DND-41 (cell line): ENCODE results near the gene GNAT1.

ENCODE experiments used
- ATAC-seq: fragments of 200-7000 bp; cut with Tn5 transposase; 3 replicates; pipeline ENCODE4 v1.9.1; 2021; ENCODE audit warnings: low read depth; ENCODE audit not compliant: insufficient read depth
- DNase-seq: peaks from one replicate; pipeline ENCODE4 v3.0.0-alpha.2; 2020
- H2AFZ ChIP-seq: 2 replicates; pipeline ENCODE4 v1.6.0; 2012; ENCODE audit warnings: low read depth, low read length
- H3K27ac ChIP-seq: 2 replicates; pipeline ENCODE4 v1.5.1; 2012; ENCODE audit warnings: low read length, inconsistent platforms
- H3K27me3 ChIP-seq: fragments of 200-600 bp; sonication (generic); 2 replicates; pipeline ENCODE4 v1.6.0; 2012; ENCODE audit warnings: low read length, mild to moderate bottlenecking, inconsistent platforms; ENCODE audit not compliant: insufficient read depth, poor library complexity
- H3K36me3 ChIP-seq: 2 replicates; pipeline ENCODE4 v1.5.1; 2012; ENCODE audit warnings: low read length, inconsistent platforms; ENCODE audit not compliant: insufficient read depth
- H3K4me1 ChIP-seq: 2 replicates; pipeline ENCODE4 v1.5.1; 2012; ENCODE audit warnings: mild to moderate bottlenecking, low read length; ENCODE audit not compliant: insufficient read depth
- H3K4me2 ChIP-seq: 2 replicates; pipeline ENCODE4 v1.6.0; 2012; ENCODE audit warnings: mild to moderate bottlenecking, moderate library complexity, low read length, inconsistent platforms; ENCODE audit not compliant: insufficient read depth
- H3K4me3 ChIP-seq, 2 experiments: fragments of 200-600 bp in 1 of 2; shearing (Covaris generic) in 1 of 2; 2 replicates each; pipeline ENCODE4 v1.5.1; 2012 to 2016; ENCODE audit warnings: inconsistent platforms in 2 of 2, low read length in 2 of 2, mild to moderate bottlenecking in 2 of 2, low read depth in 1 of 2, moderate library complexity in 1 of 2
- H3K79me2 ChIP-seq: 2 replicates; pipeline ENCODE4 v1.6.0; 2012; ENCODE audit warnings: low read length, inconsistent platforms; ENCODE audit not compliant: insufficient read depth
- H3K9ac ChIP-seq: 2 replicates; pipeline ENCODE4 v1.6.0; 2012; ENCODE audit warnings: low read depth, mild to moderate bottlenecking, inconsistent platforms, low read length, moderate library complexity
- H3K9me3 ChIP-seq: 2 replicates; pipeline ENCODE4 v1.5.1; 2012; ENCODE audit warnings: low read length, moderate library complexity, mild to moderate bottlenecking, inconsistent platforms; ENCODE audit not compliant: insufficient read depth, severe bottlenecking
- H4K20me1 ChIP-seq: 2 replicates; pipeline ENCODE4 v1.6.0; 2012; ENCODE audit warnings: low read length; ENCODE audit not compliant: insufficient read depth
- EZH2 ChIP-seq: IDR thresholded peaks from 3 replicates; pipeline ENCODE4 v1.6.1; 2012; ENCODE audit warnings: borderline replicate concordance, low read depth, mild to moderate bottlenecking, moderate library complexity, low read length, inconsistent platforms; ENCODE audit not compliant: severe bottlenecking
- TF ChIP-seq, protein P1 (sequence below): IDR thresholded peaks from 2 replicates; pipeline ENCODE4 v1.5.1; 2012; ENCODE audit warnings: borderline replicate concordance, low read length, moderate library complexity, mild to moderate bottlenecking; ENCODE audit not compliant: poor library complexity, severe bottlenecking; ENCODE audit errors: extremely low read depth

The GNAT1 gene

DNA sequence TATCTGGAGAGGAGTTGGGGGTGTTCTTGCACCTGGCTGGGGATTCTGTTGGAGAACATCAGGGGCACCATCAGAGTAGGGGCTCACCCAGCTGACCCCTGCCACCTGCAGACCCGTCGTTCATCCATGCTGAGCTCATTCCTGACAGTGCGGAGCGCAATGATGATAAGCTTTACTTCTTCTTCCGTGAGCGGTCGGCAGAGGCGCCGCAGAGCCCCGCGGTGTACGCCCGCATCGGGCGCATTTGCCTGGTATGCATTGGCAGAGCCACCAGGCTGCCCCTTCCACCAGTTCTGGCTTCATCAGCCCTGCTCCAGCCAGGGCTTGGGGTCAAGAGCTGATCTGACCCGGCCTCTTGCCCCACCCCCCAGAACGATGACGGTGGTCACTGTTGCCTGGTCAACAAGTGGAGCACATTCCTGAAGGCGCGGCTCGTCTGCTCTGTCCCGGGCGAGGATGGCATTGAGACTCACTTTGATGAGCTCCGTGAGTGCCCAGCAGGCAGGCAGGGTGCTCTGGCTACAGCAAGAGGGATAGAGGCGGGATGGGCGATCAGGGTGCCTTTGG, 8.8 kb upstream of the GNAT1 start:
- no peak for ATAC-seq
- H3K27ac ChIP-seq, result no peak overlapping the region
- H4K20me1 ChIP-seq, result no peaks in the 10 kb centered on the region; the same call in 1 of the 2 replicates
- no peaks in the 10 kb centered on the region for H3K4me1 ChIP-seq
- no peak for DNase-seq
- H3K27me3 ChIP-seq, result no peaks in the 10 kb centered on the region
- no peaks in the 10 kb centered on the region for H3K9me3 ChIP-seq
- no peaks in the 10 kb centered on the region for H3K79me2 ChIP-seq
- TF ChIP-seq EZH2, result no peak
- TF ChIP-seq, protein P1, sequence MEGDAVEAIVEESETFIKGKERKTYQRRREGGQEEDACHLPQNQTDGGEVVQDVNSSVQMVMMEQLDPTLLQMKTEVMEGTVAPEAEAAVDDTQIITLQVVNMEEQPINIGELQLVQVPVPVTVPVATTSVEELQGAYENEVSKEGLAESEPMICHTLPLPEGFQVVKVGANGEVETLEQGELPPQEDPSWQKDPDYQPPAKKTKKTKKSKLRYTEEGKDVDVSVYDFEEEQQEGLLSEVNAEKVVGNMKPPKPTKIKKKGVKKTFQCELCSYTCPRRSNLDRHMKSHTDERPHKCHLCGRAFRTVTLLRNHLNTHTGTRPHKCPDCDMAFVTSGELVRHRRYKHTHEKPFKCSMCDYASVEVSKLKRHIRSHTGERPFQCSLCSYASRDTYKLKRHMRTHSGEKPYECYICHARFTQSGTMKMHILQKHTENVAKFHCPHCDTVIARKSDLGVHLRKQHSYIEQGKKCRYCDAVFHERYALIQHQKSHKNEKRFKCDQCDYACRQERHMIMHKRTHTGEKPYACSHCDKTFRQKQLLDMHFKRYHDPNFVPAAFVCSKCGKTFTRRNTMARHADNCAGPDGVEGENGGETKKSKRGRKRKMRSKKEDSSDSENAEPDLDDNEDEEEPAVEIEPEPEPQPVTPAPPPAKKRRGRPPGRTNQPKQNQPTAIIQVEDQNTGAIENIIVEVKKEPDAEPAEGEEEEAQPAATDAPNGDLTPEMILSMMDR, result no peak
- no peak overlapping the region for H3K4me2 ChIP-seq
- no peak overlapping the region for H3K4me3 ChIP-seq
- no peak overlapping the region for H2AFZ ChIP-seq
- no peaks in the 10 kb centered on the region for H3K36me3 ChIP-seq
- H3K9ac ChIP-seq, result no peak overlapping the region

DNA sequence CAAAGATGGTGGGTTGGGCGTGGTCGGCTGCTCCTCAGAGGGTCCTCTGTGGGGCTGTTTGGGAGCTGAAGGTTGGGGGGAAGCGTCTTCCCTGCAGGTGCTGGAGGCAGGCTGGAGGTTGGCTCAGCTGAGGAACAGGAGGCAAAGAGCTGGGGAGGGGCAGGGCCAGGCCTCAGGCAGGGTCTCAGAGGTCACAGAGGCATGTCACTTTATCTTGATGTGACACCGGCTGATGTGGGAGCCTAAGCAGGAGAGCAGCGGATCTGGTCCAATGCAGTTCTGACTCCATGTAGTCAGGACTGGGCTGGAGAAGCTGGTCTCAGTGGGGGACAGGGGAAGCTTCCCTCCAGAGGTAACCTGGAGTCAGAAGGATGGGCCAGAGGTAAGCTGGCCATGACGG, 7.7 kb upstream of the GNAT1 start:
- Histone ChIP-seq H2AFZ (no peak overlapping the region), H3K79me2 (no peaks in the 10 kb centered on the region)
- no peak for DNase-seq

DNA sequence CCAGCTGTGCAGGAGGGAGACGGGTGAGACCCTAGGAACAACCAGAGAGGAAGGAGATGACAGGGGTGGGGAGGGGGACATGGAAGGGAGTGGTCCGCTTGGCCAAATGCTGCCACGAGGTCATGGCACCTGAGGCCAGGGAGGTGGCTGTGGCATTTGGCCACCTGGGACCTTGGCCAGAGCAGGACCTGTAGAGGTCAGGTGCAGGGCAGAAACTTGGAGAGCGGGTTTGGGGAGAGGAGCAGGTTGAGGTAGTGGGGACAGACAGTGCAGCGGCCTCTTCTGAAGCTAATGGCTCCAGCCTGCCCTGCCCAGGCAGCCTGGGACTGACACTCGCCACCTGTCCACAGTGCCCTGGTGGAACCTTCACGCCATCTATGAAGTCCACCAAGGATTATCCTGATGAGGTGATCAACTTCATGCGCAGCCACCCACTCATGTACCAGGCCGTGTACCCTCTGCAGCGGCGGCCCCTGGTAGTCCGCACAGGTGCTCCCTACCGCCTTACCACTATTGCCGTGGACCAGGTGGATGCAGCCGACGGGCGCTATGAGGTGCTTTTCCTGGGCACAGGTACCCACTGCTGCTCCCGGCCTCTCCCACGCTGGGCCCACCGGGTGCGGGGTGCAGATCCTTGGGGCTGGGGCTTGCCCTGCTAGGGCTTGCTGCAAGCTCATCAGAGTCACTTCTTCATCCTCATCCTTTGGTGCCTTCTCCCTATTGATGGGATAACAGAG, 7.0 kb upstream of the GNAT1 start:
- no peaks in the 10 kb centered on the region for H3K4me1 ChIP-seq
- H3K9me3 ChIP-seq, result no peaks in the 10 kb centered on the region
- H2AFZ ChIP-seq, result no peak overlapping the region
- H3K4me3 ChIP-seq, result no peak overlapping the region
- H3K27ac ChIP-seq, result no peak overlapping the region
- no peak for ATAC-seq
- no peaks in the 10 kb centered on the region for H3K79me2 ChIP-seq
- no peak overlapping the region for H3K4me2 ChIP-seq
- no peaks in the 10 kb centered on the region for H3K36me3 ChIP-seq
- DNase-seq, result no peak
- H4K20me1 ChIP-seq, result no peaks in the 10 kb centered on the region; the same call in 1 of the 2 replicates
- H3K9ac ChIP-seq, result no peak overlapping the region
- no peaks in the 10 kb centered on the region for H3K27me3 ChIP-seq
- TF ChIP-seq EZH2, result no peak
- TF ChIP-seq, protein P1, result no peak

More for the DNA sequence above, 7.7 kb upstream of the GNAT1 start:
- Histone ChIP-seq H3K27me3 (no peaks in the 10 kb centered on the region), H3K36me3 (no peaks in the 10 kb centered on the region), H3K27ac (no peak overlapping the region), H3K4me1 (no peaks in the 10 kb centered on the region), H3K9me3 (no peaks in the 10 kb centered on the region), H3K9ac (no peak overlapping the region), H4K20me1 (no peaks in the 10 kb centered on the region; the same call in 1 of the 2 replicates), H3K4me3 (no peak overlapping the region), H3K4me2 (no peak overlapping the region)
- ATAC-seq, result no peak
- TF ChIP-seq, protein P1, result no peak
- no peak for TF ChIP-seq EZH2
